ENCODE data around the gene PCNX3.

Gene PCNX3

GRCh38 chr11:65599216-65599954 is 16.2 kb upstream of the PCNX3 start:
- DNase-seq (ENCODE audit: low spot score) = no peak

GRCh38 chr11:65599955-65600246 is 15.7 kb upstream of the PCNX3 start:
- DNase-seq (ENCODE audit: low spot score) = no peak

- DNase-seq (ENCODE audit: low spot score) = no peak
Observed at GRCh38 chr11:65604258-65604657, 11.3 kb upstream of the PCNX3 start.

GRCh38 chr11:65606876-65607613 is 8.5 kb upstream of the PCNX3 start:
- peak; percentile 48 for DNase-seq (ENCODE audit: low spot score)

GRCh38 chr11:65607614-65608426 is 7.8 kb upstream of the PCNX3 start:
- no peak for DNase-seq (ENCODE audit: low spot score)

- DNase-seq (ENCODE audit: low spot score) = no peak
Observed at GRCh38 chr11:65609229-65609628, 6.3 kb upstream of the PCNX3 start.

GRCh38 chr11:65609665-65610064 is 5.9 kb upstream of the PCNX3 start:
- DNase-seq (ENCODE audit: low spot score) = no peak

- no peak for DNase-seq (ENCODE audit: low spot score)
Observed at GRCh38 chr11:65610404-65610803, 5.2 kb upstream of the PCNX3 start.

- DNase-seq (ENCODE audit: low spot score) = no peak
Observed at GRCh38 chr11:65611028-65611757, 4.4 kb upstream of the PCNX3 start.

- no peak for DNase-seq (ENCODE audit: low spot score)
Observed at GRCh38 chr11:65611758-65612603, 3.6 kb upstream of the PCNX3 start.

GRCh38 chr11:65612691-65613090 is 2.9 kb upstream of the PCNX3 start:
- no peak for DNase-seq (ENCODE audit: low spot score)

GRCh38 chr11:65613091-65613928 is 2.3 kb upstream of the PCNX3 start:
- no peak for DNase-seq (ENCODE audit: low spot score)

GRCh38 chr11:65615950-65616574 is 486 bp downstream of the PCNX3 start:
- DNase-seq (ENCODE audit: low spot score) = peak; percentile 65

- DNase-seq (ENCODE audit: low spot score) = peak; percentile 37
Observed at GRCh38 chr11:65616575-65617001, 1.0 kb downstream of the PCNX3 start.

GRCh38 chr11:65617136-65617850 is 1.7 kb downstream of the PCNX3 start:
- no peak for DNase-seq (ENCODE audit: low spot score)

- no peak for DNase-seq (ENCODE audit: low spot score)
Observed at GRCh38 chr11:65617990-65618751, 2.6 kb downstream of the PCNX3 start.

- DNase-seq (ENCODE audit: low spot score) = no peak
Observed at GRCh38 chr11:65618763-65619162, 3.2 kb downstream of the PCNX3 start.

- DNase-seq (ENCODE audit: low spot score) = no peak
Observed at GRCh38 chr11:65619281-65619928, 3.8 kb downstream of the PCNX3 start.

All from NAMALWA (cell line).